B cell (primary cell): ENCODE results near the gene ESYT3.

Experiments
- EZH2 ChIP-seq: IDR thresholded peaks from 2 replicates; pipeline ENCODE4 v1.6.1; 2012; ENCODE audit warnings: borderline replicate concordance, low read depth, mild to moderate bottlenecking, moderate library complexity, low read length; ENCODE audit not compliant: insufficient read depth, poor library complexity, severe bottlenecking
- TF ChIP-seq, protein P1 (sequence below): fragments of 200-600 bp; IDR thresholded peaks from one replicate; pipeline ENCODE4 v1.8.0; 2022; ENCODE audit warnings: antibody characterized with exemption, mild to moderate bottlenecking

DNA sequence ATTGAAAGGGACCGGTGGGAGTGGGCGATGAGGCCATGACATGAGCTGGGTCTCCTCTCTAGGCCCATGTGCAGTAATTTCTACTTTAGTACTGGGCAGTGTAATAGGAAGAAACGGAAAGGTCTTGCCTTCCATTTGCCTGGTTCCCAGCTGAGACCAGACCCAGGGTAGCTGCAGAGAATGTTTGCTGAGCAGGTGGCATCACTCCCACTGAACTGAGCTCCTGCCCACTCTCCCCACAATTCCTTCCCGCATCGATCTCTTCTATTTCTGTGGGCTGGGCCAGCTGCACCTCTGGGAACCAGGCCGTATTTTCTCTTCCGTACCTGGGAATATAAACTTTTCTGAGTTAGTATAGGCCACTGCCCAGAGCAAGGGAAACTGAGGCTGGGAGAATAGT lies 15.8 kb downstream of the ESYT3 start:
- TF ChIP-seq, protein P1, sequence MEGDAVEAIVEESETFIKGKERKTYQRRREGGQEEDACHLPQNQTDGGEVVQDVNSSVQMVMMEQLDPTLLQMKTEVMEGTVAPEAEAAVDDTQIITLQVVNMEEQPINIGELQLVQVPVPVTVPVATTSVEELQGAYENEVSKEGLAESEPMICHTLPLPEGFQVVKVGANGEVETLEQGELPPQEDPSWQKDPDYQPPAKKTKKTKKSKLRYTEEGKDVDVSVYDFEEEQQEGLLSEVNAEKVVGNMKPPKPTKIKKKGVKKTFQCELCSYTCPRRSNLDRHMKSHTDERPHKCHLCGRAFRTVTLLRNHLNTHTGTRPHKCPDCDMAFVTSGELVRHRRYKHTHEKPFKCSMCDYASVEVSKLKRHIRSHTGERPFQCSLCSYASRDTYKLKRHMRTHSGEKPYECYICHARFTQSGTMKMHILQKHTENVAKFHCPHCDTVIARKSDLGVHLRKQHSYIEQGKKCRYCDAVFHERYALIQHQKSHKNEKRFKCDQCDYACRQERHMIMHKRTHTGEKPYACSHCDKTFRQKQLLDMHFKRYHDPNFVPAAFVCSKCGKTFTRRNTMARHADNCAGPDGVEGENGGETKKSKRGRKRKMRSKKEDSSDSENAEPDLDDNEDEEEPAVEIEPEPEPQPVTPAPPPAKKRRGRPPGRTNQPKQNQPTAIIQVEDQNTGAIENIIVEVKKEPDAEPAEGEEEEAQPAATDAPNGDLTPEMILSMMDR, result no peak
- no peak for TF ChIP-seq EZH2
